ENCODE results near the gene AFAP1. TPM values are rescaled to one million over a fixed set of nuclear protein-coding genes. Genes with fewer than 3 reads are reported as not detected.

The AFAP1 gene
- total and polyA plus RNA-seq, 2 of the 8 experiments (the other 6 are each of a cell fraction or from before 2014, with no cell fraction given): 3.6 to 18.2 TPM

DNA sequence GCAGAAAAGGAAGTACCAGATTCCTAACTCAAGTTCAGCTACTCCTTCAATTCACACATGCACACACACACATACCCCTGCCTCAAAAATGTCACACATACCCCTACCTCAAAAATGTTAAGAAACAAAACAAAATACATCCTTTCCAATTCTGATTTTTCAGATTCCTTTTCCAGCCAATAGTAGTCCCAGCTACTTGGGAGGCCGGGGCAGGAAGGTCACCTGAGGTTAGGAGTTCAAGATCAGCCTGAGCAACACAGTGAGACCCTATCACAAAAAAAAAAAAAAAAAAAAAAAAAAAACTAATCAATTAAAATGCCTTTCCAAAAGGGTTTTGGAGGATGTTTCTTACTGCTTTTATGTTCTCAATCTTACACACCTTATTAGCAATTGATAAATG is 138.0 kb downstream of the AFAP1 start (continued):
- TF ChIP-seq ZNF274 (IDR thresholded peaks at IDR 0.05; ENCODE audit: borderline replicate concordance, extremely low read depth, low read length) (no peak), TEAD4 (IDR thresholded peaks at IDR 0.05; ENCODE audit: low read depth, low read length) (no peak)
- TF ChIP-seq, protein P1, sequence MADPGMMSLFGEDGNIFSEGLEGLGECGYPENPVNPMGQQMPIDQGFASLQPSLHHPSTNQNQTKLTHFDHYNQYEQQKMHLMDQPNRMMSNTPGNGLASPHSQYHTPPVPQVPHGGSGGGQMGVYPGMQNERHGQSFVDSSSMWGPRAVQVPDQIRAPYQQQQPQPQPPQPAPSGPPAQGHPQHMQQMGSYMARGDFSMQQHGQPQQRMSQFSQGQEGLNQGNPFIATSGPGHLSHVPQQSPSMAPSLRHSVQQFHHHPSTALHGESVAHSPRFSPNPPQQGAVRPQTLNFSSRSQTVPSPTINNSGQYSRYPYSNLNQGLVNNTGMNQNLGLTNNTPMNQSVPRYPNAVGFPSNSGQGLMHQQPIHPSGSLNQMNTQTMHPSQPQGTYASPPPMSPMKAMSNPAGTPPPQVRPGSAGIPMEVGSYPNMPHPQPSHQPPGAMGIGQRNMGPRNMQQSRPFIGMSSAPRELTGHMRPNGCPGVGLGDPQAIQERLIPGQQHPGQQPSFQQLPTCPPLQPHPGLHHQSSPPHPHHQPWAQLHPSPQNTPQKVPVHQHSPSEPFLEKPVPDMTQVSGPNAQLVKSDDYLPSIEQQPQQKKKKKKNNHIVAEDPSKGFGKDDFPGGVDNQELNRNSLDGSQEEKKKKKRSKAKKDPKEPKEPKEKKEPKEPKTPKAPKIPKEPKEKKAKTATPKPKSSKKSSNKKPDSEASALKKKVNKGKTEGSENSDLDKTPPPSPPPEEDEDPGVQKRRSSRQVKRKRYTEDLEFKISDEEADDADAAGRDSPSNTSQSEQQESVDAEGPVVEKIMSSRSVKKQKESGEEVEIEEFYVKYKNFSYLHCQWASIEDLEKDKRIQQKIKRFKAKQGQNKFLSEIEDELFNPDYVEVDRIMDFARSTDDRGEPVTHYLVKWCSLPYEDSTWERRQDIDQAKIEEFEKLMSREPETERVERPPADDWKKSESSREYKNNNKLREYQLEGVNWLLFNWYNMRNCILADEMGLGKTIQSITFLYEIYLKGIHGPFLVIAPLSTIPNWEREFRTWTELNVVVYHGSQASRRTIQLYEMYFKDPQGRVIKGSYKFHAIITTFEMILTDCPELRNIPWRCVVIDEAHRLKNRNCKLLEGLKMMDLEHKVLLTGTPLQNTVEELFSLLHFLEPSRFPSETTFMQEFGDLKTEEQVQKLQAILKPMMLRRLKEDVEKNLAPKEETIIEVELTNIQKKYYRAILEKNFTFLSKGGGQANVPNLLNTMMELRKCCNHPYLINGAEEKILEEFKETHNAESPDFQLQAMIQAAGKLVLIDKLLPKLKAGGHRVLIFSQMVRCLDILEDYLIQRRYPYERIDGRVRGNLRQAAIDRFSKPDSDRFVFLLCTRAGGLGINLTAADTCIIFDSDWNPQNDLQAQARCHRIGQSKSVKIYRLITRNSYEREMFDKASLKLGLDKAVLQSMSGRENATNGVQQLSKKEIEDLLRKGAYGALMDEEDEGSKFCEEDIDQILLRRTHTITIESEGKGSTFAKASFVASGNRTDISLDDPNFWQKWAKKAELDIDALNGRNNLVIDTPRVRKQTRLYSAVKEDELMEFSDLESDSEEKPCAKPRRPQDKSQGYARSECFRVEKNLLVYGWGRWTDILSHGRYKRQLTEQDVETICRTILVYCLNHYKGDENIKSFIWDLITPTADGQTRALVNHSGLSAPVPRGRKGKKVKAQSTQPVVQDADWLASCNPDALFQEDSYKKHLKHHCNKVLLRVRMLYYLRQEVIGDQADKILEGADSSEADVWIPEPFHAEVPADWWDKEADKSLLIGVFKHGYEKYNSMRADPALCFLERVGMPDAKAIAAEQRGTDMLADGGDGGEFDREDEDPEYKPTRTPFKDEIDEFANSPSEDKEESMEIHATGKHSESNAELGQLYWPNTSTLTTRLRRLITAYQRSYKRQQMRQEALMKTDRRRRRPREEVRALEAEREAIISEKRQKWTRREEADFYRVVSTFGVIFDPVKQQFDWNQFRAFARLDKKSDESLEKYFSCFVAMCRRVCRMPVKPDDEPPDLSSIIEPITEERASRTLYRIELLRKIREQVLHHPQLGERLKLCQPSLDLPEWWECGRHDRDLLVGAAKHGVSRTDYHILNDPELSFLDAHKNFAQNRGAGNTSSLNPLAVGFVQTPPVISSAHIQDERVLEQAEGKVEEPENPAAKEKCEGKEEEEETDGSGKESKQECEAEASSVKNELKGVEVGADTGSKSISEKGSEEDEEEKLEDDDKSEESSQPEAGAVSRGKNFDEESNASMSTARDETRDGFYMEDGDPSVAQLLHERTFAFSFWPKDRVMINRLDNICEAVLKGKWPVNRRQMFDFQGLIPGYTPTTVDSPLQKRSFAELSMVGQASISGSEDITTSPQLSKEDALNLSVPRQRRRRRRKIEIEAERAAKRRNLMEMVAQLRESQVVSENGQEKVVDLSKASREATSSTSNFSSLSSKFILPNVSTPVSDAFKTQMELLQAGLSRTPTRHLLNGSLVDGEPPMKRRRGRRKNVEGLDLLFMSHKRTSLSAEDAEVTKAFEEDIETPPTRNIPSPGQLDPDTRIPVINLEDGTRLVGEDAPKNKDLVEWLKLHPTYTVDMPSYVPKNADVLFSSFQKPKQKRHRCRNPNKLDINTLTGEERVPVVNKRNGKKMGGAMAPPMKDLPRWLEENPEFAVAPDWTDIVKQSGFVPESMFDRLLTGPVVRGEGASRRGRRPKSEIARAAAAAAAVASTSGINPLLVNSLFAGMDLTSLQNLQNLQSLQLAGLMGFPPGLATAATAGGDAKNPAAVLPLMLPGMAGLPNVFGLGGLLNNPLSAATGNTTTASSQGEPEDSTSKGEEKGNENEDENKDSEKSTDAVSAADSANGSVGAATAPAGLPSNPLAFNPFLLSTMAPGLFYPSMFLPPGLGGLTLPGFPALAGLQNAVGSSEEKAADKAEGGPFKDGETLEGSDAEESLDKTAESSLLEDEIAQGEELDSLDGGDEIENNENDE (IDR thresholded peaks at IDR 0.05; ENCODE audit: insufficient replicate concordance, low read length): no peak
- TF ChIP-seq, protein P2, sequence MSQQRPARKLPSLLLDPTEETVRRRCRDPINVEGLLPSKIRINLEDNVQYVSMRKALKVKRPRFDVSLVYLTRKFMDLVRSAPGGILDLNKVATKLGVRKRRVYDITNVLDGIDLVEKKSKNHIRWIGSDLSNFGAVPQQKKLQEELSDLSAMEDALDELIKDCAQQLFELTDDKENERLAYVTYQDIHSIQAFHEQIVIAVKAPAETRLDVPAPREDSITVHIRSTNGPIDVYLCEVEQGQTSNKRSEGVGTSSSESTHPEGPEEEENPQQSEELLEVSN (IDR thresholded peaks at IDR 0.05): no peak

All from H1 (cell line).